DOHH2 (cell line): ENCODE results near the gene ADGRB2.

Experiments used
- EZH2phosphoT487 ChIP-seq: fragments of 200-600 bp; sonication (generic); IDR thresholded peaks from 2 replicates; pipeline ENCODE4 v1.6.1; 2017; ENCODE audit warnings: borderline replicate concordance, mild to moderate bottlenecking, antibody characterized with exemption, low read length, moderate library complexity, mixed read lengths
- TF ChIP-seq, protein P1 (sequence below): fragments of 200-600 bp; sonication (generic); IDR thresholded peaks from one replicate; pipeline ENCODE4 v1.5.1; 2014; ENCODE audit warnings: antibody characterized with exemption, mild to moderate bottlenecking, low read depth, low read length; ENCODE audit not compliant: poor library complexity, severe bottlenecking

DNA sequence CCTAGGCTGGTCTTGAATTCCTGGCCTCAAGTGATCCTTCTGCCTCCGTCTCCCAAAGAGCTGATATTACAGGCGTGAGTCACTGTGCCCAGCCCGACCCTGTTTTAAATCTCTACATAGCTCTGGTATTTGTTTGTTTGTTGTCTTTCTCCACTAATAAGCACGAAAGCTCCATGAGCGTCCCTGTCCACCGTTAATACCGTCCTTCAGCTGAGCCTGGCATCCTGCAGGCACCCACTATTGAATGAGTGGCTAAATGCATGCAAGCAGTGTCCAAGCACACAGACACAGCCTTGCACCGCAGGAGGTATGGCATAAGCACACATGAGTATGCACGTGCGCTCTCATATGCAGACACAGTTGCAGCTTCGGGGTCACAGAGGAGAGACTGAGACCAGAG, 55.8 kb downstream of the ADGRB2 start:
- TF ChIP-seq, protein P1, sequence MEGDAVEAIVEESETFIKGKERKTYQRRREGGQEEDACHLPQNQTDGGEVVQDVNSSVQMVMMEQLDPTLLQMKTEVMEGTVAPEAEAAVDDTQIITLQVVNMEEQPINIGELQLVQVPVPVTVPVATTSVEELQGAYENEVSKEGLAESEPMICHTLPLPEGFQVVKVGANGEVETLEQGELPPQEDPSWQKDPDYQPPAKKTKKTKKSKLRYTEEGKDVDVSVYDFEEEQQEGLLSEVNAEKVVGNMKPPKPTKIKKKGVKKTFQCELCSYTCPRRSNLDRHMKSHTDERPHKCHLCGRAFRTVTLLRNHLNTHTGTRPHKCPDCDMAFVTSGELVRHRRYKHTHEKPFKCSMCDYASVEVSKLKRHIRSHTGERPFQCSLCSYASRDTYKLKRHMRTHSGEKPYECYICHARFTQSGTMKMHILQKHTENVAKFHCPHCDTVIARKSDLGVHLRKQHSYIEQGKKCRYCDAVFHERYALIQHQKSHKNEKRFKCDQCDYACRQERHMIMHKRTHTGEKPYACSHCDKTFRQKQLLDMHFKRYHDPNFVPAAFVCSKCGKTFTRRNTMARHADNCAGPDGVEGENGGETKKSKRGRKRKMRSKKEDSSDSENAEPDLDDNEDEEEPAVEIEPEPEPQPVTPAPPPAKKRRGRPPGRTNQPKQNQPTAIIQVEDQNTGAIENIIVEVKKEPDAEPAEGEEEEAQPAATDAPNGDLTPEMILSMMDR, result no peak
- TF ChIP-seq EZH2phosphoT487, result no peak
